Subcutaneous adipose tissue (tissue), 4 donors: ENCODE results near the gene XRCC3. TPM values are rescaled to one million over a fixed set of nuclear protein-coding genes. Genes with fewer than 3 reads are reported as not detected.

ENCODE experiments used
- CTCF ChIP-seq: fragments of 450-650 bp; IDR thresholded peaks from one replicate; pipeline ENCODE4 v1.5.1; 2016; ENCODE audit warnings: low read depth, mild to moderate bottlenecking, control low read depth, antibody characterized with exemption, moderate library complexity
- total RNA-seq, 4 donors: library from RNA; depleted of rRNA; stranded (reverse); fragments of >200 nt; gene quantifications; one replicate each; pipeline ENCODE4 v1.1.0, GENCODE V29; 2016

Gene XRCC3
- total RNA-seq, 4 donors from 2014 or later = 2.4 to 6.0 (median 4.4) TPM

- TF ChIP-seq CTCF = no peak
Measured at GRCh38 chr14:103729496-103730448, 14.5 kb upstream of the XRCC3 start.

- TF ChIP-seq CTCF = no peak
Measured at GRCh38 chr14:103728721-103729120, 13.5 kb upstream of the XRCC3 start.

- TF ChIP-seq CTCF = no peak
Measured at GRCh38 chr14:103728141-103728540, 12.9 kb upstream of the XRCC3 start.

GRCh38 chr14:103727313-103727980 is 12.2 kb upstream of the XRCC3 start:
- no peak for TF ChIP-seq CTCF

- TF ChIP-seq CTCF = no peak
Measured at GRCh38 chr14:103726474-103726873, 11.2 kb upstream of the XRCC3 start.

- no peak for TF ChIP-seq CTCF
Measured at GRCh38 chr14:103725739-103726395, 10.6 kb upstream of the XRCC3 start.
